Fibroblast of skin of right biceps (primary cell): ENCODE results near the gene RFLNA.

Source experiments
- DNase-seq: peaks from one replicate; pipeline ENCODE4 v3.0.0-alpha.2; 2013

RFLNA gene

GRCh38 chr12:124363353-124363965, 68.6 kb downstream of the RFLNA start:
- no peak for DNase-seq

- DNase-seq = no peak
These were observed 69.7 kb downstream of the RFLNA start for GRCh38 chr12:124364543-124364942.
